Frontal cortex (tissue), 4 donors: ENCODE data around the gene THTPA. TPM values are rescaled to one million over a fixed set of nuclear protein-coding genes. Genes with fewer than 3 reads are reported as not detected.
"Not testable (repeated sequence)": the region's sequence is repeated elsewhere in the genome, so short reads cannot be mapped to it uniquely, and the experiment has no call there.

Experiments used
- DNase-seq, 2 donors: peaks; one replicate each; pipeline ENCODE4 v3.0.0; 2012; ENCODE audit warnings: low spot score in 2 of 2
- FAIRE-seq: peaks from 2 replicates; lab custom pipeline; 2012; peaks lifted over from hg19 to GRCh38; lab: Jason Lieb, UNC
- total RNA-seq: library from RNA; depleted of rRNA; stranded (reverse); fragments of >200 nt; gene quantifications from one replicate; pipeline ENCODE4 v1.2.3, GENCODE V29; 2014
- donor health status: control.
- donor health status: control.
- donor health status: control.

Gene THTPA
- total RNA-seq, 1 donor from 2014 or later: 23.6 TPM

GRCh38 chr14:23532658-23533057 is 23.4 kb upstream of the THTPA start:
- FAIRE-seq (no peak), DNase-seq (no peak)

DNA sequence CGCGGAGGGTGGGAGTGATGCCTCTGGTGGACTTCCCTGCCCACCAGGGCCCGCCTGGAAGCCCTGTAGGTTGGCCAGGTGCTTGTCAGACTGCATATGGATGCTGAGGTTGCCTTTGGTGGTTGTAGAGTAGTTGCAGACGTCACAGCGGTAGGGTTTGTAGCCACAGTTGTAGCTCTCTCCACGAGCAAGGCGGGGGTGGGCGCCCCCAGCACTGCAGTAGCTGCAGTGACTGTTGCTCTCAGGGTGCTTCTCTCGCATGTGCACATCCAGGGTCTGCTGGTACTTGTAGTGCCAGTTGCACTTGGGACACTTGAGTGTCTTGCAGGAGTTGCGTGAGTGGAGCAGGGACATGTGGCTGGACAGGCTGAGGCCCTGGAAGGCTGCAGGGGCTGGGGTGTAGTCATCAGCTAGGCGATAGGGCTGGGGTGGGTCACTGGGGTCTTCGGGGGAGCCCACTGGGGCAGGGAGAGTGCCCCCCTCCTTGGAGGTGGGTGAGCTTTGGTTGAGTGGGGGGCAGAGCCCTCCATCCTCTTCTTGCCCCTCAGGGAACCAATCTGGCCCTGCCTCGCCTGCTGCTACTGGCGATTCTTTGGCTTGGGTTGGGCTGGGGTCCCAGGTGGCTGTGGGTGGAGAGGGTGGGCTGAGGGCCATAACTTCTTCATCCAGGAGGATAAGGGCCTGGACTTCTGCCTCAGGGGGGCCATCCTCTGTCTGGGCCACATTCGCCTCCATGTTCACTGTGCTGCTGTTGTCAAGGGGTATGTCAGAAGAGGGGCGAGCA is 22.2 kb upstream of the THTPA start:
- DNase-seq (no peak), FAIRE-seq (no peak)

- FAIRE-seq (no peak), DNase-seq (no peak)
Observed at GRCh38 chr14:23535943-23536342, 20.1 kb upstream of the THTPA start.

DNA sequence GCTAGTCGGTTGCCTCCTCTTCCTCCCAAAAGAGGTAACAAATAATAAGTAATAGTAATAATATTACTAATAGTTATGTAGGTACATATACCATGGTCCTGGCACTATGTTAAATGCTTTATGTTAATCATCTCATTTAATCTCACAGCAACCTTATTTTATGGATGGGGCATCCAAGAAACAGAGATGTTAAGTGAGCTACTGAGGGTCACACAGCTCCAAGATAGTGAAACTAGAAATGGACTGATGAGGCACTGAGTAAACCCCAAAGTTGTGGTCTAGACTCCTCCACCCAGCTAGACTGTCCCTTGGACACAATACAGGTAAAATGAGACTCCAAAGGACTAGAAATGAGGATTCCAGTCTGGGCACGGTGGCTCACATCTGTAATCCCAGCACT is 19.6 kb upstream of the THTPA start:
- no peak for DNase-seq
- no peak for FAIRE-seq

- DNase-seq, FAIRE-seq: not testable (repeated sequence)
Observed at GRCh38 chr14:23536906-23537305, 19.2 kb upstream of the THTPA start.

GRCh38 chr14:23537351-23538049 is 18.6 kb upstream of the THTPA start:
- FAIRE-seq: no peak
- DNase-seq: no peak

DNA sequence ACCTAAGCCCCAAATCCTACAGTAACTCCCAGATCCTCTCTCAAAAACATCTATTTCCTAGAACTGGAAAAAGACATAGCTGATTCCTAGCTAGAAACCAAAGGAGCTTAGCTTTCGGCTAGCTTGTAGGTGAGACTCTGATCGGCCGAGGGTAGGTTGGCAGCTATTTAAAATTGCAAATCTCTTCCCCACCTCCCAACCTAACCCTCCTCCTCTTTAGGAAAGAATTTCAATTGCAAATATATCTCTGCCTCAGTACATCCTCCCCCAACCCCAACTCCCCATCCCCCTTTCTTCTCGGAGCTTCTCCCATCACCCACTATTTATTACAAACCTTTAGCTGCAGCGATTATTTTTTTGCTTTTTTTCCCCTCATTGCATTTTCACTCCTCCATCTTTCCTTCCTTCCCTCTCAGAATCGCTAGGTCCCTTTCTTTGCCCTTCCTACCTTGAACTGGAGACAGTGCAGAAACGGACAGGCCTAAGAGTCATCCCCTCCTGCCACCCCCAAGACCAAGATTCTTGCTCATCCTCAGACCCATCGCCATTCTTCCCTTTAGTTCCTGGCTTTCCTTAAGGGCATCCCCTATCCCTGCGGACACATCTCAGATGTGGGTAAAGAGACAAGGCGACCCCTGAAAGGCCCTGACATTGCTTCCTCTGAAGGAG is 17.9 kb upstream of the THTPA start:
- DNase-seq (no peak), FAIRE-seq (no peak)

GRCh38 chr14:23538785-23539184 is 17.3 kb upstream of the THTPA start:
- FAIRE-seq (no peak), DNase-seq (peak in 1 of 2 donors; percentile 50)

- FAIRE-seq: no peak
- DNase-seq: peak; percentile 55 to 67
Observed at GRCh38 chr14:23539248-23540140, 16.6 kb upstream of the THTPA start.

DNA sequence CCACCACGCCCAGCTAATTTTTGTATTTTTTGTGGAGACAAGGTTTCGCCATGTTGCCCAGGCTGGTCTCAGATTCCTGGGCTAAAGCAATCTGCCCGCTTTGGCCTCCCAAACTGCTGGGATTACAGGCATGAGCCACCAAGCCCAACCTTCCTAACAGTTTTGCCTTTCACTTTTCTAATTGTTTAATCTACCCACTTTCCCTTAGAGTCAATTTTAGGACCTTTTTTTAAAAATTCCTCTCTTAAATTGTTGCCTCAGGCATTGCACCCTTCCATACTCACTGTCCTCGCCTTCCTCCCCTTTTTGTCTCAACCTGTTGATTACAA is 16.0 kb upstream of the THTPA start:
- no peak for DNase-seq
- FAIRE-seq: no peak

GRCh38 chr14:23542261-23542660 is 13.8 kb upstream of the THTPA start:
- no peak for DNase-seq
- FAIRE-seq: no peak

DNA sequence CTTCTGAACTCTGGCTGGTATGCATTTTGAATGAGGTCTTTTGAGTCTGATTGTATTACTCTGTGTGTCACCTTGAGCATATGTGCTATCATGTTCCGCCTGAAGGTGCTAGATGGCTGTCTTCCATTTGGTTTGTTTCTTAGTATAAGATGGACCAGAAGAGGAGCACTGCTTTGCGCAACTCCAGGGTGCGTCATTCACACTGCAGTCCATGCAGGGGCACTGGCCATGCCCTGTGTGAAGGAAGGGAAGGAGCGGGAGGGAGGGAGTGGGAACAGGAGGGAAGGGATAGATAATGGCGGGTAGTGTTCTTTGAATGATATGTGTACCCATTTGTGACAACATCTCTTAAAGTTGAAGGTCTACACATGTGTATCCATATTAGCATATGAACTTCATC is 12.7 kb upstream of the THTPA start:
- FAIRE-seq (no peak), DNase-seq (no peak)

GRCh38 chr14:23544511-23545447 is 11.3 kb upstream of the THTPA start:
- peak in 1 of 2 donors; percentile 48 for DNase-seq
- FAIRE-seq: no peak

DNA sequence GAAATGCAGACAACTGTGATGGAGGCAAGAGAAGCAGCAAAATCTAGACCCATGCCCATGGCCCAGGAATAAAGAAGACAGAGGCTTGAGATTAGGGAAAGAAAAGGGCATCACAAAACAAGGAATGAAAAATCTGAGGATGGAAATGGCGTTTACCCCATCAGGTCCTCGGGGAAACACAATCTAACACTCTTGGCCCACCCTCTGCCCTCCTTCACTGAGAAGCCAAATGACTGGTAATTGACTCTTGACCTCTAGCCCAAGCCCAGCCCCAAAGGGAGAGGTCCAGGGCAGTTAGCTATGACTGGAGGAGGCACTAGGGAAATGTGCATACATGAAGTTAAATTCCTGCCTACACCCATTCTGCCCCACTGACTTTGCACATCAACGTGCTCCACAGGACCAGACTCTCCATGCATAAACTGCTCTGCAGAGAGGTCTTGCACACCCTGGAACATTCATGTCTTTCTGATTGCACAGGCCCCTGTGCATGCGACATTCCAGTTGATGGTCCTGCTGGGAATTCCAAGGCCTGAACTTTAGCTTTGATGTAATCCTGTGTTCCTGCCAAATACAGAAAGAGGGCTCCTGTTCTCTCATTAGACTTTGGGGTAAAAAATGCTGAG is 10.2 kb upstream of the THTPA start:
- FAIRE-seq (no peak), DNase-seq (no peak)

DNA sequence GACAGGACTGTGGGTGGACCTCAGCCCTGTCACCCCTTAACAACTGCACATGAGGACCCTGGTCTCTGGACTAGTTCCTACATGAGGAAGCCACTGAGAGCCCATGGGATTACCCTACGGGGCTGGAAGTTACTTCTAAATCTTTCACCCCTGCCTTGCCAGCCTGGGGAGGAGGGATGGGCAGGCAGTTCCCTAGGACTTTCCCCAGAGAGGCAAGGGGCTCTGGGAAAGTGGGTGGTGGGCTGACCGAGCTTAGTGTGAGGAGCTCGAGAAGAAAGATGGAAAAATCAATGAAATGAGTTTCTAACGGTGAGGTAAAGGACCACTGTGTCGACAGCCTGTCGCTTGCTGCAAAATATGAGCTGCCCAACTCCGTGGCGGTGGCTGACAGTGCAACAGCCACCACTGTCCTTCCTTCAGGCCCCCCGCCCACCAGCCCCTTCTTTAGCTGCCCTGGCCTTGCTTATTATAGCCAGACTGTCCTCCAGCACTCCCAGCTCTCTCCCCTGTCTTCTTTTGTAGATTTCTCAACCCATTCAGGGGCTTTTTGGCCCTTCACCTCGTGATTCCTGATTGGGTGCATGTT is 9.5 kb upstream of the THTPA start:
- FAIRE-seq: no peak

GRCh38 chr14:23547924-23548323 is 8.1 kb upstream of the THTPA start:
- DNase-seq (no peak), FAIRE-seq (no peak)

More for the DNA sequence above, 9.5 kb upstream of the THTPA start:
- no peak for DNase-seq

DNA sequence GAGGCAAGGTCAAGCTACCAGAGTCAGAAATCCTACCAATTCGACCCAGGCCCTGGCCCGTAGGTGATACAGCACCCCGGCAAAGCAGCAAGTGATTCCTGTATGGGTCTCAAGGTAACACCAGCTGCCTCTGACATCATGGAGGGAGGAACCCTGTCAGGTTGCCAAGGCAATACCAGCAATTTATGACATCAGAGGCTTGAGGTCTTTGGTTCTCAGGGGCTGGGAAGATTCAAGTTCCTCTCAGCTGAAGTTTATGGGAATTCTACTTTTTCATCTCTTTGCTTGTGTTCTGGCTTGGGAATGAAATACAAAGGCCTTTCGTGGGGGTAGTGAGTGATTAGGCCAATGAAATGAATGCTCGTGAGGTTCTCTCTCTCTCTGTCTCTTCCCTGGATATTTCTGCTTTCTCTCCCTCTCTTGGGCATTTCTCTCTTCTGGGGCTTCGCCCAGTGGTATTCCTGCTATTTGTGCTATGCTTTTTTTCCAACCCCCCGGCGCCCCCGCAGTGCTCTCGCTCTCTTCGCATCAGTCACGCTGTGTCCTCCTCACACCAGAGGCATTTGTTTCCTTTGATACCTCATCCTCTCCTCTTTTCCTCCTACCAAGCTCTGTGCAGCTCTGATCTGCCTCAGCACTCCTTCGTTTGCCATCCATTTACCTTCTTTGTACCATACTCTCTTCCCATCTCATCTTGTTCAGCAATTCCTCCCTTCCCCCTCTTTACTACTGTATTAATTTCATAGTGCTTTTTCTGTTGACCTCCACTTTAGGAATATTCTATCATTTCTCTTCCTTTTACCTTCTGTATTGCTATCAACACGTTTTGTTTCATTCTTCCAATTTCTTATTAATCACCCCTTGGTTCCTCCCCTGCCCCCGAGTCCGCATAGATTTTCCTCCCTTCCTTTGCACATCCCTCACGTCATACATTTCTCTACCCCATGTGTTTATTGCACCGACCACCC is 7.4 kb upstream of the THTPA start:
- no peak for DNase-seq
- no peak for FAIRE-seq
